Mucosa of descending colon (tissue), 3 donors: ENCODE measurements around the gene SLC12A5. TPM values are rescaled to one million over a fixed set of nuclear protein-coding genes. Genes with fewer than 3 reads are reported as not detected.

Source experiments
- ATAC-seq: fragments of 200-7000 bp; cut with Tn5 transposase; one replicate; pipeline ENCODE4 v1.9.1; 2020; ENCODE audit warnings: mild to moderate bottlenecking, moderate library complexity
- DNase-seq, 3 donors: peaks; one replicate each; pipeline ENCODE4 v3.0.0-alpha.2; 2020
- H3K36me3 ChIP-seq: fragments of 200-600 bp; one replicate; pipeline ENCODE4 v1.8.0; 2021; ENCODE audit warnings: low read depth, mild to moderate bottlenecking
- H3K4me1 ChIP-seq: fragments of 200-600 bp; one replicate; pipeline ENCODE4 v1.8.0; 2021; ENCODE audit warnings: low read depth, mild to moderate bottlenecking
- H3K4me3 ChIP-seq: fragments of 200-600 bp; one replicate; pipeline ENCODE4 v1.8.0; 2021; ENCODE audit warnings: mild to moderate bottlenecking
- H3K9me3 ChIP-seq: fragments of 200-600 bp; one replicate; pipeline ENCODE4 v1.8.0; 2021; ENCODE audit warnings: mild to moderate bottlenecking
- CTCF ChIP-seq: fragments of 200-600 bp; IDR thresholded peaks from one replicate; pipeline ENCODE4 v1.8.0; 2022; ENCODE audit warnings: antibody characterized with exemption, mild to moderate bottlenecking
- intact Hi-C, 2 donors: fragments of 100-400 bp; cut with DNase I in 1 of 2; cut with micrococcal nuclease in 1 of 2; formaldehyde crosslinking; loops; one replicate each; pipeline versions ENCODE4 v1.11.0 to v1.11.1; 2022; cut with DNase I, micrococcal nuclease
- total RNA-seq, 3 donors: library from RNA; stranded (reverse); fragmentation: NEBNext Ultra II Directional in 2 of 3; extraction: Animal tissue kit (Norgen Biotek cat#: 25700) in 2 of 3; gene quantifications; one replicate each; pipeline versions ENCODE4 v1.2.1 to v1.2.4, GENCODE V29; 2021 to 2023
- donor health status: DM: no; HTN: no; CAD: no; lungs with moderate emphysema.
- donor health status: DM: no; HTN: no; CAD: no.
- donor health status: DM: no; HTN: yes; CAD: no.

The SLC12A5 gene
- total RNA-seq, 3 donors from 2014 or later = 2.5 TPM; not detected in 2

GRCh38 chr20:46031701-46032254 is 2.8 kb downstream of the SLC12A5 start:
- ATAC-seq (no peak), DNase-seq (no peak)
- intact Hi-C loops = no loop called here
- Histone ChIP-seq H3K4me3 (no peak overlapping the region), H3K4me1 (no peaks in the 10 kb centered on the region), H3K36me3 (no peaks in the 10 kb centered on the region), H3K9me3 (no peaks in the 10 kb centered on the region)
- TF ChIP-seq CTCF = no peak

GRCh38 chr20:46034039-46034438 is 5.0 kb downstream of the SLC12A5 start:
- Histone ChIP-seq H3K4me3 (no peak overlapping the region), H3K36me3 (no peaks in the 10 kb centered on the region), H3K9me3 (no peaks in the 10 kb centered on the region), H3K4me1 (no peaks in the 10 kb centered on the region)
- ATAC-seq (no peak), DNase-seq (no peak)
- intact Hi-C loops = no loop called here
- no peak for TF ChIP-seq CTCF

- Histone ChIP-seq H3K9me3 (no peaks in the 10 kb centered on the region), H3K4me1 (no peaks in the 10 kb centered on the region), H3K4me3 (no peak overlapping the region), H3K36me3 (no peaks in the 10 kb centered on the region)
- no peak for DNase-seq
- no peak for ATAC-seq
- intact Hi-C loops = no loop called here
- no peak for TF ChIP-seq CTCF
Measured at GRCh38 chr20:46035253-46035652, 6.2 kb downstream of the SLC12A5 start.

DNA sequence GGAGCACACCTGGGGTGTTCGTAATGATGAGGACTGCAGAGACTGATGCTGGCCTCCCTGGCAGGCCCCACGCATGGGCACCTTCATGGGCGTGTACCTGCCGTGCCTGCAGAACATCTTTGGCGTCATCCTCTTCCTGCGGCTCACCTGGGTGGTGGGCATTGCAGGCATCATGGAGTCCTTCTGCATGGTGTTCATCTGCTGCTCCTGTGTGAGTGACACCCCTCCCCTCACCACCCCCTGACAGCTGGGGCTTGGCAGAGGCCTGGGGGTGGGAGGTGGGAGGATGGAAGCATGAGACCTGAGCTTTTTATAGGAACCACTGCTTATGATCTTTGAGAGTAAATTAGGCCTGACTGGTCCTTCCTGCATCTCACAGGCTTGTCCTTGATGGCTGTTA is 6.7 kb downstream of the SLC12A5 start:
- no peak for TF ChIP-seq CTCF
- ATAC-seq (no peak), DNase-seq (no peak)
- intact Hi-C loops = no loop called here
- no peaks in the 10 kb centered on the region for H3K4me1 ChIP-seq
- H3K36me3 ChIP-seq = no peaks in the 10 kb centered on the region
- no peaks in the 10 kb centered on the region for H3K9me3 ChIP-seq
- H3K4me3 ChIP-seq = no peak overlapping the region

- ATAC-seq = no peak
Measured at GRCh38 chr20:46036370-46036769, 7.4 kb downstream of the SLC12A5 start.

More at GRCh38 chr20:46036370-46036769, 7.4 kb downstream of the SLC12A5 start:
- no peak for DNase-seq
- no peaks in the 10 kb centered on the region for H3K4me1 ChIP-seq
- TF ChIP-seq CTCF = no peak
- no peaks in the 10 kb centered on the region for H3K36me3 ChIP-seq
- H3K4me3 ChIP-seq = no peak overlapping the region
- H3K9me3 ChIP-seq = no peaks in the 10 kb centered on the region
- intact Hi-C loops = no loop called here
